Brain pericyte (primary cell): ENCODE results near the gene CLK3.
"Not testable (repeated sequence)": the region's sequence is repeated elsewhere in the genome, so short reads cannot be mapped to it uniquely, and the experiment has no call there.

Source experiments
- DNase-seq: peaks from one replicate; pipeline ENCODE4 v3.0.0-alpha.2; 2012; ENCODE audit warnings: low read depth, low spot score

CLK3 gene

DNA sequence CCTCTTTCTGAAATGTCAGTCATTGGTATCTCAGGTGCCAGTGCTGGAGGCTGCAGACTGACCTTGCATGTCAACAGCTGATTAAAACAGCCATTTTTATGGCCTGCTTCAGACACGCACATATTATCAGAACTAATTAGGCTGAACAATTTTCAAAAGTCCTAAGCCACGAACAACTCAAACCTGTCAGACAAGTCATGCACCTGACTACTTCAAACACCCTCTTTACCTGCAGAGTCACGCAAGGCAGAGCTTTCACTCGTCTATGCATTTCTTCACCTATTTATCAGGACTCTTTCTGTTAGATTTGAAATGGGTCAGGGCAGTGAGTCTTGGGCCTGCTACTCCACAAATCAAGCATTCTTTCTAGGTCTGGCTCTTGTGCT lies 26.7 kb downstream of the CLK3 start:
- no peak for DNase-seq

DNA sequence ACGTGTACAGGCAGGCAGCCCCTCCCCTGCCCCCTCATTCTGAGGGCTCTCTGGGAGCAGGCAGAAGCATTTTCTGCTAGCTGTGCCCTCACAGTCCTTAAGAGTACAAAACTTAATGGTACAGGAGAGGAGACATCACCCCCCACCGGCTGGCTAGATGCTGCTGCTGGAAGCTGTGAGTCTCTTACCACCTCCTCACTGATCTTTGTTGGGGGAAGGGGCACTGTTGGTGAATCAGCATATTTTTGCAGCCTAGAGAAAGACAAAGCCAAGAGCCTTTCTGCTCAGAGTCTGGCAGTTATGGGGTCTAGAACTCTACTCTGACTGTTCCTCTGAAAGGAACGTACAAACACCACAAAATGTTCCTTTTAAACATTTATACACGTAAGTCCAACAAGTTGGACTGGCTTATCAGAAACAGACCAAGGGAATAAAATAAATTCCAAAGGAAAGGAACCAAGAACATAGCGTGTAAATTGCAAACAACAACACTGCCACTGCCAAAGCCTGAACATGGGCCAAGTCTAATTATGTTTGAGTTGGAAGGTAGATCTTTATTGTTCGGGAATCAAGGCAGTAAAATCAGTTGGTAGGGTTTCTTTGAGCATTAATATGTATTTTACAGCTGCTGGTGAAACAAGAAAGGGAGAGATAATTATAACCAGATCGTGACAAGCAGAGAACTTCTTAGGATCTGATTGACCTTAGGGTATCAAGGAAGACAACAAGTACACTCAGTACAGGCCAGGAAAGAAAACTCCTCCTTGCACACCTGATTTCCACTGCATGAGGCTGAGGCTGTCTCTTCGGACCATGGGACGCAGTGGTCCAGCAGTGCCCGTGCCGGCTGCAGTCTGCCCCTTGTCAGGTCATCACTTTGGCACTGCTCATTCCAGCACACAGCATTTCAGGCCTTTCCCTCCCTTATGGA lies 27.4 kb downstream of the CLK3 start:
- no peak for DNase-seq

DNA sequence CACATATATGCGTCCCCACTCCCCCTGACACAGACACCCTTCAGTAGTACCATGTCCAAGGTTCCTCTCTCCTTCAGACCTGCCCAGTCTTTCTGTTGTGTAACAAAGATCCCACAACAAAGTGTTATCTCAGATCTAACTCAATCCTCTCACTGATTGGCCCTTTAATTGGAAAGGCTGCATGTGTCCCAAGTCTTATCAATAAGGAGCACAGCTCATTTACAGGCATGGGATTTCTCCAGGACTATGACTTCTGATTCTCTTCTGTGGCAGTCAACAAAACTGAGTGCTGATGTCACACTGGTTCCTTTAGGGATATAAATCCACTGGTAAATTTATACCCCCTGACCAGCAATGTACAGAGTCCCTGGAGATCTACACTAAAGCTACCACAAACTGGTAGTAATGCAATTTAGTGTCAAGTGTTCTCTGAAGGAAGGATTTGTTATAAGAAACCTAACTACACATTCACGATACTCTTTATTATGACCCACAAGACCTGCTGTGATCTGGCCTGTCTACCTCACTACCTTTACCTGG lies 28.1 kb downstream of the CLK3 start:
- DNase-seq: no peak

DNA sequence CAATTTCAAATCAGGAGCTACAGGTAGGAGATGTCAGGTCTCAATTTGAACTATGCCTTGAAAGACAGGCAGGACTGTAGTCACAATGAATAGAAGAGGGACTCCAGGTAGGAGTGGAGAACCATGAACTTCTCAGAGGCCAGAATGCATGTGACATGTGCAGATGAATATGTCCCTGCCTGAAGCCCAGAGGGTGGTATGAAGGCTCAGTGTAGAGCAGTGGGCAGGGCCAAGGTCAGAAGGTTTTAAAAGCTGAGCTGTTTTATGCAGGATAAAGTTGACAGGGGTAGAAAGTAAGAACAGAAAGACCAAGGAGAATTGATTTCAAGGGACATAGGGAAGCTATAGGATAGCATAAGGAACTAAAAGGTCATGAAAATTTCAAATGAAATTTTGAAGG lies 30.8 kb downstream of the CLK3 start:
- no peak for DNase-seq

GRCh38 chr15:74648051-74648842 lies 32.6 kb downstream of the CLK3 start:
- DNase-seq: no peak

DNA sequence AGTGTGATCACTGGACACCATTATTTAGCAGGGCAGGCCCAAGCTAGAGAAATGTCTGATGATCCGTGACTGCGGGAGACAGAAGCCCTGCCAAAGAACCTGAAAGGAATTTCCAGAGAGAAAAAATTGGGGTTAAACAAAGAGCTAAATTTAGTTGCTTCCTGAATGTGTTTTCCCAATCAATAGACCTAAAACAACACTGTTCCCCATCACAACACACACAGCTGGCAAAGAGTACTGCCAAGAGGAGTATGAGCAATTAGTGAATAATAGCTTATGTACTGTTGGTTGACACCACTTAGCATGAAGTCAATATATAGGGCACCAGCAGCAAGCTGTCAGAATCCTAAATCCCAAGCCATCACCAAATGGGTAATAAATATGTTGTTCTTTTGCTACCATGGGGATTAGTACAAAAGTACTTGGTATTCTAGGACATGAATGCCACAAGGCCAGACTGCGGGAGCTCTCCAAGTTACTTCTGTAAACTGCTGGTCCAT lies 35.7 kb downstream of the CLK3 start:
- no peak for DNase-seq

DNA sequence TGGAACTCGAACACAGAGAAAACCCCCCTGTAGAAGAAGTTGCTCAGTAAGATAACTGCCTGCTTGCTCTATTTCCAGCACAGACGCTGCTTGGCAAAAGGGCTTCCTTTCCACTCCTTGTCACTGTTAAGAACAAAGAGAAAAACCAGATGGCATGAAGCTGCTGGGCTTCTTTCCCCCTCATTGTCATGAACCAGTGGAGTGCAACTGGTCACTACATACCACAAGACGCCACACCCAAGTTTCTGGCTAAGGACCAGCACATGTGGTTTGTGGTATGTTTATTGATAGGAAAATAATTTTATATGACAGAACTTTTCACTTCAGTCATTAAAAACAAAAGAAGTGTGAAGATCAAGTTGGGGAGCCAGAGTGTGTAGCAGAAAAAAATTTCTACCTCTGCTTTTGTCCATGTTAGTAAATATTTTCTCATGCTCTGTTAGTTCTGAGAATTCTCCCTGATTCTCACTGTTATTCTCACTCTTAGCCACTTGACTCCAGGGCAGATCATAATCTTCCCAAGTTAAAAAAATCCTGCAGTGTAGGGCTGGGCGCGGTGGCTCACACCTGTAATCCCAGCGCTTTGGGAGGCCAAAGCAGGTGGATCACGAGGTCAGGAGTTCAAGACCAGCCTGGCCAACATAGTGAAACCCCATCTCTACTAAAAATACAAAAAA lies 37.9 kb downstream of the CLK3 start:
- no peak for DNase-seq

DNA sequence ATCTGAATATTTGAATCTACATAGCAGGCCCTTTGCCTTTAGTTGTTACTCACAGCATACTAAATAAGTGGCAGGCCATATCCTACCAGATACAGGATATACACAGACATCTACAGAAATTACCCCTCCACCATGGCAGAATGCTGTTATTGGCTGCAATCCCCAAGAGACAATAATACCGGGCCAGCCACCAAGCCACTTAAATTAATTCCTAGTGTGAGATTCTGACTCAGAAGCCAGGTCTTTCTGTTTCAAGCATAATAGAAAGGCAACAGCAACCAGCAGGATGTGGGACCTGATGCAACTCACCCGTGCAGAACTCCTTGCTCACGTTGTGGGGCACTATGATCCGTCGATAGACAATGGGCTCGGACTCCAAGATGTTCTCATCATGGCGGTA lies 39.8 kb downstream of the CLK3 start:
- DNase-seq: no peak

DNA sequence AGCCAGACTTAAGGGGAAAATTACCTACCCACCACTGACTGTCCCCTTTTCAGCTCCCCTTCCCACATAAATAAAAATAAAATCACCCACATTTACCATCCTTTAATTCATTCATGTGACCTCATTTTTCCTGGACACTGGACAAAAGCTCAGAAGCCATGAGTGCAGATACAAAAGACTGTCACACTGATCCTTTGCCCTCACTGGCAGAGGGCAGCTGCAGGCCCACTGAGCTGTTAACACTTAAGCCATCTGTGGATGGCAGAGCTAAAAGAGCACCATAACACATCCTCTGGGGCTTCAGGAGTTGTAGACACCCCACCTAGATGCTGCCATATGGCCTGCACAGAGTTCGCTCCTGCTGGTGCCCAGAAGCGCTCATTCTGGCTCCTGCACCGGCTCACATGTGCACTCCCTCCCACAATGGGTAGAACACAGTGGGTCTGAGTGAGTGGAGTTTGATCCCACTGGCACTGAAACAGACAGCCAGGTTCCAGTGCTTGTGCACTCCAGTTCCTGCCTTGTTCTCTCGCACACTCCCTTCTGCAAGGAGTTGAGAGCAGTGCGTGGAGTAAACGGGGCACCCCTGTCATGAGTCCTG lies 41.4 kb downstream of the CLK3 start:
- DNase-seq: no peak

- DNase-seq: no peak
Observed at GRCh38 chr15:74657846-74658245, 42.2 kb downstream of the CLK3 start.

GRCh38 chr15:74661280-74661679 lies 45.6 kb downstream of the CLK3 start:
- not testable (repeated sequence) for DNase-seq

DNA sequence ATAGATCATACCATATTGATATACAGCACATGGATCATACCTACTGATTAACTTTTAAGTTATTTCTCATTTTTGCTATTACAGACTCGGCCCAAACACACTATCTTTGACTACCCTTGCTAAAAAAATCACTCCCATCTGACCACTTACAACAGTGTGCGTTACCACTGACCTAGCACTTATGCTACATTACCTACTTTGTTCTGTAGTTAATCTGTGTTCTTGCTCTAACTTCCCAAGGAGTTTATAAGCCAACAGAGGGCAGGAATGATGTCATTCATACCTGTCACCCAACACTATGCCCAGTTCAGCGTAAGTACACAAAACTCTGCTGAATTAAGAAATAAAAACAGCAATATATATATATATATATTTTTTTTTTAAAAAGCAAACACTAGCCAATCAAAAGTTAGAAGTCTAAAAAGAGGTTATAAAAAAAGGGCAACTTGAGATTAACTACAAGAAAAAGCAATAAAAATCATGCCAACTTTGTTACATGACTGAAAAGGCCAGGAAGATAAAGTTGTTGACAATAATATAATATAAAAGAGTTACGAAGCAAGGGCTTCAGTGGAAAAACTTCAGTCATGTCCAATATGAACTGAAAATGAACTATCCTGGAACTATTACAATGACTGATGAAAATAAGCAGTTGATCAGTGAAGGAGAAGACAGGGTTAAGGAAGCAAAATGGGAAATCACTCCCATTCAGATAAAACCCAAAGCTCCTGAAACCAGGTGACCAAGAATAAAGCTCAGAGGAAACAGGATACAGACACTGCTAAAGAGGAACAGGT lies 46.6 kb downstream of the CLK3 start:
- DNase-seq: no peak

DNA sequence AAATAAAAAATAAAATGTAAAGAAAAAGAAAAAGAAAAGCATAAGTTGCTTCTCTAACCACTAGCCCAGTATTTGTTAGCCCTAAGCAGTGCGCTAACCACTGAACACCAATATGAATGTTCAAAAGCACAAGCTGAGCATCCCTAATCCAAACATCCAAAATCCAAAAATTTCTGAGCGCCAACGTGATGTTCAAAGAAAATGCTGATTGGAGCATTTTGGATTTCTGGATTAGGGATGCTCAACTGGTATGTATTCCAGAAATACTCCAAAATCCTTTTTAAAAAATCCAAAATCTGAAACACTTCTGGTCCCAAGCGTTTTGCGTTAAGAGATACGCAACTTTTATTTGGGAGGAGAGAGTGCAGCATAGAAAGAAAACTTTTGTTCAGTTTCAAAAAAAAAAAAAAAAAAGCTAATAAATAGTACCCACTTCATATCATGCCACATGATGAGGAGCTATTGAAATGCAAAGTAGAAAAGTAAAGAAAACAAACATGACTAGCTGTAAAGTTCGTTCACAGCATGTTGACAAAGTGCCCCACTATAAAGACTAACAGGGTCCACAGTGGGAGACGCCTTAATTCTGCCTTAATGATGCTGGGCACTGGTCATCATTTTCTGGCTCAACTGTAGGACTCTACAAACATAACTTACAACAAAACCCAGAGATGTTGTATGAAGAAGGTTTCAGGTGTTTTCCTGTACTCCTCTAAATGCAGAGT lies 47.8 kb downstream of the CLK3 start:
- no peak for DNase-seq

- no peak for DNase-seq
Observed at GRCh38 chr15:74664028-74664616, 48.5 kb downstream of the CLK3 start.

DNA sequence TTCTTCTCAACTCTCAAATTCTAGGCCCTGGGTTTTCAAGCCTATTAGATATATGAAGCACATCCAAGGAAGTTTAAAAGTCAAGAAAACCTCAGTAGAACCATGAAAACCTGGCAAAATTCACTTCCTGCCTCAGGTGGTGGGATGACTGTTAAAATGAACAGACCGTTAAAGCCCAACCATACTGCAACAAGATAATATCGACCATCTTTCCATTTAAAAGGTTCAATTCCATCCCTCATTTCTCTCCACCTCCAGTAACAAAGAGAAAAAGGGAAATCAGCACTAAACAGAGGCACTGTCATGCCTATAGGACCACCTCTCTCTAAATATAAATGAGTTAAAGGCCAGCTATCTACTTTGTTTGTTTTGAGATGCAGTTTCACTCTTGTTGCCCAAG lies 49.0 kb downstream of the CLK3 start:
- no peak for DNase-seq

DNA sequence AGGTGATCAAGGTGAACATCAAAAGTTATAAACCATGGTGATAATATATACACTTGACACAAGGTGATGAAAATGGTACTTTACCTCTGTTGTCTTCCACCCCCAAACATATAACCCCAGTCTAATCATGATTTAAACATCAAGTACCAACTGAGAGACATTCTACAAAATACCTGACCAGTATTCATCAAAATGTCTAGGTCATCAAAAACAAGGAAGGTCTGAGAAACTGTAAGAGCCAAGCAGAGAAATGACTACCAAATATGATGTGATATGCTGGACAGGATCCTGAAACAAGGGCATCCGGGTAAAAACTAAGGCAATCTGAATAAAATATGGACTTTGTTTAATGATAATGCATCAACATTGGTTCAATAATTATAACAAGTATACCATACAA lies 52.3 kb downstream of the CLK3 start:
- DNase-seq: no peak

DNA sequence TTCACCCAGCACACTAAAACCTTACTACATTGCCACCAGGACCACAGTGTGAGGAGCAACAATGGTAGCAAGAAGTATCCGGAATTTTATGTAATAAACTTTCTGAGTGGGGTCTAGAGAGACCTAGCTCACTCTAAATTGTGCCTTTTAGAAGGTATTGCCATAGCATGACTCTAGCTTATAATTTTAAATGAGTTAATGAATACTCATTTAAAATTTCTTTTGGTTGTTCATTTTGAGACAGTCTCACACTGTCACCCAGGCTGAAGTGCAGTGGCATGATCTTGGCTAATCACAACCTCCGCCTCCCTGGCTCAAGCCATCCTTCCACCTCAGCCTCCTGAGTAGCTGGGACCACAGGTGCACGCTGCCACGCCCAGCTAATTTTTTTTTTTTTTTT lies 54.0 kb downstream of the CLK3 start:
- DNase-seq: no peak

DNA sequence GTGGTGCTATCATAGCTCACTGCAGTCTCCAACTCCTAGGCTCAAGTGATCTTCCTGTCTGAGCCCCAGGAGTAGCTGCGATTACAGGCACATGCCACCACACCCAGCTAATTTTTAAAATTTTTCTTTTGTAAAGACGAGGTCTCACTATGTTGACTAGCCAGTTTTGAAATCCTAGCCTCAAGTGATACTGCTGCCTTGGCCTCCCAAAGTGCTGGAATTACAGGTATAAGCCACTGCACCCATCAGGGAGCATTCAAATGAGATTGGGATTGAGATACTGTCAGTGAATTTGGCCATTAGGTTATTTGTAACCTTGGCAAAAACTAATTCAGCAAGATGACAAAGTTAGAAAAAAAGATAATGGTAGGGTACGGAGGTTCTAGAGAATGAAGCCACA lies 58.5 kb downstream of the CLK3 start:
- no peak for DNase-seq

DNA sequence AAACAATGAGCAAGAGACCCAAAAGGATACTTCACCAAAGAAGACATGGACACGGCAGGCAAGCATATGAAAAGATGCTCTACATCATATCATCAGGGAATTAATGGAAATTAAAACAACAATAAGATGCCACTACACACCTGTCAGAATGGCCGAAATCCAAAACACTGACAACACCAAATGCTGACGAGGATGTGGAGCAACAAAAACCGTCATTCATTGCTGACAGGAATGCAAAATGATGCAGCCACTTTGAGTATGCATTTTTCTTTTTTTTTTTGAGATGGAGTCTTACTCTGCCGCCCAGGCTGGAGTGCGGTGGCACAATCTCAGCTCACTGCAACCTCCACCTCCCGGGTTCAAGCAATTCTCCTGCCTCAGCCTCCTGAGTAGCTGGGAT lies 61.2 kb downstream of the CLK3 start:
- no peak for DNase-seq
